Activated CD4-positive, alpha-beta T cell treated with anti-CD3 and anti-CD28 coated beads, Interleukin-2, amount 50 U/mL, for 4 hours (primary cell): ENCODE results near the gene KRTAP23-1.

Experiments
- DNase-seq, 2 experiments: peaks; one replicate each; pipeline ENCODE4 v3.0.0-alpha.2; 2020

KRTAP23-1 gene

GRCh38 chr21:30305136-30305535 lies 43.3 kb downstream of the KRTAP23-1 start:
- no peak for DNase-seq
